ENCODE data around the gene MIX23.
A peak's percentile ranks its signal among the peaks of the same experiment; 100 is the strongest.
"Not testable (repeated sequence)": the region's sequence is repeated elsewhere in the genome, so short reads cannot be mapped to it uniquely, and the experiment has no call there.

MIX23 gene

GRCh38 chr3:122391681-122392446 is 8.8 kb upstream of the MIX23 start:
- no peak for DNase-seq

GRCh38 chr3:122390665-122391064 is 7.6 kb upstream of the MIX23 start:
- DNase-seq, result no peak

- no peak for DNase-seq
Measured at GRCh38 chr3:122389892-122390291, 6.9 kb upstream of the MIX23 start.

GRCh38 chr3:122389197-122389596 is 6.2 kb upstream of the MIX23 start:
- DNase-seq, result no peak

DNA sequence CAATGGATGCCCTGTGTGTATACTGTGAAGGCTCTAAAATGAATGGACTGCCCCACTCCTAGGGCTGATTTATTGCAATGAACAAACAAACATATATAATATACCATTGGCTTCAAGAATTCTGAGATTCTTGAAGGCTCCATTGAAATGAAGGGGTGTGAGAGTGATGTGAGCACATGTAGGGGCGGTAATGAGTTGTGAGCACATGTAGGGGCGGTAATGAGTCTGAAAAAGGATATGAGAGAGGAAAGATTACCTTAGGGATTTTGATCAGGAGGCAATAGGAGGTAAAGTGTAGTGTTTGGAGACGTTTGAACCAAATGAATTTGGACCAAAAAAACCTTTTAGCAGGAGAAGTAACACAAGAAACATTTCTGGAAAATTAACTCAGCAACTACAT is 4.7 kb upstream of the MIX23 start:
- DNase-seq, result no peak

DNA sequence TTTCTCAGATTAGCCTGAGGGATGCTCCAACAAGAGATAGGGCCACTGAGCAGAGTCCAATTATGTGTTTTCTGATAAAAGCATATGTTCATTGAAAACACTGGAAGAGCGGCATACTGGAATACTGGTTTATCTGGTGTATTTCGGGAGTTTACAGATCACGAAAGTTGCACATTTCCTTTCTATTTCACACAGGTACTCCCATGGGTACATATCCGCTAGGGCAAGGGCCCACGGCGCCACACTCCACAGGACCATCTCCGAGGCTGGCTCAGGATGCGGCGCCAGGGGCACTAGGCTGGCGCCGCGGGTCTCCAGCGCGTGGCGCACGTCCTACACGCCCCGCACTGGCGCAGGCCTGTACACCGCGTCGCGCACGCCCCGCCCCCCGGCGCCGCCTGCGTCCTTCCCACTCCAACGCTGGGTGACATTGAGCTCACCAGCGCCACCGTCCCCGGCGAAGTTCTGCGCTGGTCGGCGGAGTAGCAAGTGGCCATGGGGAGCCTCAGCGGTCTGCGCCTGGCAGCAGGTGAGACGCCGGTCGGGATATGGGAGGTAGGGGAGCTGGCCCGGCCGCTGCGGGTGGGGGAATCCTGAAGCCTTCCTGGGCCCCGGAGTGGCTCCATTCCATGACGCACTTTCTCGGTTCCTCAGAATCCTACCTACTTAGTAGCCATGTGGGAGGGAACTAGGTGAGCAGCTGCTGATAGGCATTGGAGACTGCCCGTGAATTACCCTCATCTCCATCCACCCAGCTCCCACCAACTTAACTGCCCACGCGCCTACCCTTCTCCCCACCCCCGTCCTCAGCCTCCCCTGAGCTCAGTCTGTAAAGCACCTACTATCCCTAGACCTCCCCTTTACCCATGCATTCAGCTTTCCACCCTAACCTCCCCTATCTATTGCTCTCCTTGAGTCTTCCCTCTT is 1.0 kb upstream of the MIX23 start, which contains the start of gene FAM162A:
Gene FAM162A, plus strand, starts transcription at position 412 of the 927 bp plus-strand sequence. Its CDS starts 84 bp downstream, at position 496.
- peak; percentile 97 for DNase-seq

- no peak for DNase-seq
Measured at GRCh38 chr3:122377975-122378374, 5.1 kb downstream of the MIX23 start.

DNA sequence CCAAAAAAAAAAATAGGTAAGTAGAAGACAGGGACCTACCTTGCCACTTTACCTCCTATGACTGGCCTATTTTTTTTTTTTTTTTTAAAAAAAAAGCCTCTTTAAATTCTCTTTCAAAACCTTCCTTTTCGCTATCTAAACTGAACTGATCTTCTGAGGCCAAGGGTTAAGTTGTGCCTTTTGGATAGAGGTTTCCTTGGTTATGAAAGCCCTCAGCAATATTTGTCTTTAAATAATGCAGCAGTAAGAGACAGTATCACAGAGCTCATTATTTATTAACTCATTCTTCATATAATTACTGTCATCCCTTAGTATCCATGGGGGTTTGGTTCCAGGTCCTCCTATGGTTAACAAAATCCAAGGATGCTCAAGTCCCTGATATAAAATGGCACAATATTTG is 9.0 kb downstream of the MIX23 start:
- no peak for DNase-seq

GRCh38 chr3:122366379-122366749 is 16.7 kb downstream of the MIX23 start:
- DNase-seq, result no peak

DNA sequence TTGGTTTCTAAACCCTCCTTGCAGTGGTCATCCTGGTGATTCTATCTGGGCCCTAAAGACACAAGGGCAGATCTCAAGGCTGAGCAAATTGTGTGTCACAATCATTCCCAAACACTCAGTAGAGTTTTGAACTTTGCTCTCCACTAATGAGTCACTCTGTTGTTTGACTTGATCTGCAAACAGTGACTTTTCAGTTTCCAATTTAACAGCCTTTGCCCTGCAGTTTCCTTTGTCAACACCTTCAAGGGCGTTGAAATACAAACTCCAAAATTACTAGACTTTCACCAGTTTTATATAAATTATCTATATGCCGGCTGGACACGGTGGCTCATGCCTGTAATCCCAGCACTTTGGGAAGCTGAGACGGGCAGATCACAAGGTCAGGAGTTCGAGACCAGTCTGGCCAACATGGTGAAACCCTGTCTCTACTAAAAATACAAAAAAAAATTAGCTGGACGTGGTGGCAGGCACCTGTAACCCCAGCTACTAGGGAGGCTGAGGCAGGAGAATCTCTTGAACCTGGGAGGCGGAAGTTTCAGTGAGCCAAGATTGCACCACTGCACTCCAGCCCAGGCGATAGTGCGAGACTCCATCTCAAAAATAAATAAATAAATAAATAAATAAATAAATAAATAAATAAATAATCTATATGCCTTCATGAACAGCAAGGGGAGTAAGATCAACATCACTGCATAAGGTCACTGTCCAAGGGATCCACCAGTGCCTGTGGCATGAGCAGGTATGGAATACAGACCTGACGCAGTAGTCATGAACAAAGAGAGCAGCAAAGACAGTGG is 17.3 kb downstream of the MIX23 start:
- DNase-seq, result not testable (repeated sequence)

DNA sequence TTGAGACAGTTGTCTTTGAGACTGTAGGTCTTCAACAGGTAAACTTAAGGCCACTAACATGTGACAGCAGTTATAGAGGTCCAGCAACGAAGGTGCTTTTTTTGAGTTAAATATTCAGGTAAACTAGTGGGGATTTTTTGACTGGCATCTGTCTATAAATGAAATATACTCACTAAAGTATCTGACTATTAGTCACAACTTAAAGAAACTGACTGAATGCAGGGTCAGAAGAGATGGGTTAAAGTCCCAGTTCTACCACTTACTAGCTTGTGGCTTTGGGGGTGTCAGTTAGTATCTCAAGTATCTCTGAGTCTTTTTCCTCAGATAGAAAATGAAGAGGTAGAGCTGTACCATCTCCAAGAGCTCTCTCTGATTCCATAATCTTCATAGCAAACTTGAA is 18.0 kb downstream of the MIX23 start:
- no peak for DNase-seq

- DNase-seq, result no peak
Measured at GRCh38 chr3:122364490-122364889, 18.5 kb downstream of the MIX23 start.

- DNase-seq, result no peak
Measured at GRCh38 chr3:122362026-122362425, 21.0 kb downstream of the MIX23 start.

- DNase-seq, result no peak
Measured at GRCh38 chr3:122358703-122359032, 24.4 kb downstream of the MIX23 start.

GRCh38 chr3:122357828-122358702 is 25.0 kb downstream of the MIX23 start:
- DNase-seq, result no peak

DNA sequence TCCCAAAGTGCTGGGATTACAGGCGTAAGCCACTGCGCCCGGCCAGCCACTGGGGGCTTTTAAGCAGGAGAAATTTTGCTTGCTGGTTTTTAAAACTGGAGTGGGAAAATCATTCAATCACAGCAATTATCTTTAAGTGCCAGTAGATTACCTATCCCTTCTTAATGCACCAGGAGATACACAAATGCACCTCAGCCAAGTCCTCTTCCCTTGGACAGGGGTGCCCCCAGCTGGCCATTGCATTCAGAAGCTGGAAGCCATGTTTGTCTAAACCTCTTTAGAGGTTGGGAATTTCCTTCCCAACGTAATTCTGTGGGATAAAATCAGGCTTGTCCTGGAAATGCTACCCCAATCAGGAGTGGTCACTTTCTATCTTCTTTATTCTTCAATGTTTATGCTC is 26.6 kb downstream of the MIX23 start:
- DNase-seq, result peak; percentile 27

- no peak for DNase-seq
Measured at GRCh38 chr3:122355612-122356011, 27.4 kb downstream of the MIX23 start.

DNA sequence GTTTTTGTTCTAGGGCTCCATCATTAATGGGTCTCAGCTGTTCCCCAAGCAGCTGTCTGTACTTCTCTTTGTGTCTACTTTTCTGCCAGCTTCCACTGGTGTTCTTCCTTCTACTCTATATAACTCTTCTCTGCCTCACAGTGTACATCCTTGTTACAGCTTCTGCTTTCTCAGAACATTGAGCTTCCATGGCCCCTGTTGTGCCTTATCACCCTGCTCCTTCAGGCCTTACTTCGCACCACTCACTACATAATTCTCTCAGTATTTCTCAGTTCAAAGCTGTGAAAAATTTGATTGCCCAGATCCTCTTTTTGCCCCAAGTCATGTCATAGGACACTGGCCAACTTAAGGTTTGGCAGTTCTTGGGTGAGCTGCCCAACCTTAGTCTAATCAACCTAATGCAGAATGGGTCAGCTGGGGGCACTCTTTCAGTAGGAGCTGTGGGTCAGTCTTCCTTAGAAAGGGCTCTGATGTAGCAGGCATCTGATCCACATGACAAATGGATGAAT is 29.1 kb downstream of the MIX23 start:
- no peak for DNase-seq

- no peak for DNase-seq
Measured at GRCh38 chr3:122353215-122353614, 29.8 kb downstream of the MIX23 start.

DNA sequence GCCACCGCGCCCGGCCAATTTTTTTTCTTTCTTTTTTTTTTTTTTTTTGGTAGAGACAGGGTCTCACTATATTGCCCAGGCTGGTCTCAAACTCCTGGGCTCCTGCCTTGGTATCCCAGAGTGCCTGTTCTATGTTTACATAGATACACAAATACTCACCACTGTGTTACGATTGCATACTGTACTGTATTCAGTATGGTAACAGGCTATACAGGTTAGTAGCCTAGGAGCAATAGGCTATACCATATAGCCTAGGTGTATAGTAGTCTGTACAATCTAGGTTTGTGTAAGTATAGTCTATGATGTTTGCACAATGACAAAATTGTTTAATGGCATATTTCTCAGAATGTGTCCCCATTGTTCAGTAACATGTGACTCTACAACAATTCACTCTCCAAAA is 31.4 kb downstream of the MIX23 start:
- DNase-seq, result no peak

DNA sequence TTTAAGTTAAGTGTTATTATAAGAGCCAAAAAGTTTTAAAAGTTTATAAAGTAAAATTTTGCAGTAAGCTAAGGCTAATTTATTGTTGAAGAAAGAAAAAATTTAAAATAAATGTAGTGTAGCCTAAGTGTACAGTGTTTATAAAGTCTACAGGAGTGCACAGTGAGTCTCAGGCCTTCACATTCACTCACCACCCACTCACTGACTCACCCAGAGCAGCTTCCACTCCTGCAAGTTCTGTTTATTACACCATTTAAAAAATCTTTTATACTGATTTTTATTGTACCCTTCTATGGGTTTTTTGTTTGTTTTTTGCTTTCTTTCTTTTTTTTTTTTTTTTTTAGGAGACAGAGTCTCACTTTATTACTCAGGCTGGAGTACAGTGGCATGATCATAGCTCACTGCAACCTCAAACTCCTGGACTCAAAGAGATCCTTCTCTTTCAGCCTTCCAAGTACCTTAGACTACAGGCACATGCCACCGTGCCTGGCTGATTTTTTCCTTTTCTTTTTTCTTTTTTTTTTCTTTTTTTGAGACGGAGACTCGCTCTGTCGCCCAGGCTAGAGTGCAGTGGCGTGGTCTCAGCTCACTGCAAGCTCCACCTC is 32.1 kb downstream of the MIX23 start:
- no peak for DNase-seq

DNA sequence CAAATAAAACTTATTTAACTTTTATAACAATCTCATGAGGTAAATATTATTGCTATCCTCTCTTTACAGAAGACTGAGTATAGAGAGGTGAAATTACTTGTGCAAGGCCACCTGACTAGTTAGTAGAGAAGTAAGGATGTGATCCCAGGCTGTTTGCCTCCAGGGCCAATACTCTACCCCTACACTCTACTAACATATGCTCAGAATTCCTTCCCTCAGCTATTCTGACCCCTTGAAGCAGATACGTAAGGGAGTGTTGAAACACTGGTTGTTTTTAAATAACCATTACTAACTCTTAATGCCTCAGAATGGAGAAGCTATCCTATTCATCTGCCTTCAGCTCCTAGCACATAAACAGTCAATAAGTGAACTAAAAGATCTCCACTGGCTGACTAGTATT is 33.9 kb downstream of the MIX23 start:
- no peak for DNase-seq

Measured in CD4-positive, alpha-beta T cell treated with Interleukin-6 for 4 hours (primary cell).